DMS53 (cell line): ENCODE measurements around the gene UNC5B.

Experiments
- DNase-seq: peaks from one replicate; lab custom pipeline; 2025; lab: John Stamatoyannopoulos, UW

UNC5B gene

DNA sequence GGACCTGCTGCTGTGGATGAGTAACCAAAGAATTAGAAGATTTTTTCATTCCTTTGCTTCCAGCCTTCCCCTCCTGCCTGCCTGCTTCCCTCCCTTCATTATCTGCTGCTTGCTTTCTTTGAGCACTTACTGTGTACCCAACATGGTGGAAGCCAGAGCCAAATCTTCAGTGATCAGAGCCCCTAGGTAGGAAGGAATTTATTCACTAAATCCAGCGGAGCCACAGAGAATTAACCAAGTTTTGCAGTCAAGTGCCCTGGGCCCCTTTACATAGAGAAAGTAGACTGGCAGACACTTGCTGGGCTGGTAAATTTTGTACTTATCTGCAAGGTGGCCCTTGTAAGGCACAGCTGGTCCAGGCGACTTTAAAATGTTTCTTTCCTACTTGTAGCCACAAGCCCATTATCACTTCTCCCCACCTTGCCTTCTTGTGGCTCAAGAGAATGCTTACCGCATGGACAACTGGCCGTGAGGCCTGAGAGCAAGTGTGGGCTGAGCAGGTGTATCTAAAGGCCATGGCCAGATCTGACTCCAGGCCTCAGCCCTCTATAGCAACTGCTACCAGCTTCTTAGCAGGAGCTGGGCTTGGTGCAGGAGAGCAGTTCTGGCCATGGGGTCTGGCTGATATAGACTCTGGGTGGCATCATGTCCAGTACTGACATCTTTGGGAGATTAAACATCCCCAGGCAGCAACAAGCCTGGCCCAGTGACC lies 11.1 kb downstream of the UNC5B start:
- no peak for DNase-seq

DNA sequence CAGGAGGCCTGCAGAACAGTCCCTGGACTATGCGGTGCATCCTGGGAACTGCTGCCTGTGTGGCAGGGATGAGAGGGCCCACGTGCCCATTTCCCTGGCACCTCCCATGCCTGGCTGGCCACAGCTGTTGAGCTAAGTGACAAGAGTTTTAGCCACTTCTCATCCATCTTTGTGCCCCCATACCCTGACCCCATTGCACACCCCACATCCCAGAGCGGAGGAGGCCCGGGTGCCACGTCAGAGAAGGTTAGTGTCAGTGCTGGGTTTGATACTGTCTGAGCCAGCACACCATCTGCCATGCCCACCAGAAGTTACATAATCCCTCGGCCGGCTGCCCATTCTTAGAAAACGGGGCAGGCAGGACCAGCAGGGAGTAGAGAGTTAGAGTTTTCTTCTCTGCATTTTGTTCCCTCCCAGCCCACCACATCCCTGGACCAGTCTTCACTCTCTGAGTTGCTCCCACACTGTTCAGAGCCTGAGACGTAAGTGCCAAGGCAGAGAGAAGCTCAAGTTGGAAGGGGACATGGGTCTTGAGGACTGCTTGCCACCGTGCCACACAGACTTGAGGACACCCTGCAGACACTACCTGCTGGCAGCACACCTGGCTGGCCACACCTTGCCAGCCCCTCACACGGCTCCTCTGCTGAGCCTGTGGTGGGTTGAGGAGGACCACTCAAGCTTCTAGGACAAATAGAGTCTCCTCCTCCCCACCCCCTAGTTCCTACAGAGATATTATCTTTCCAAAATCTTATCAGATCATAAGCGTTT lies 13.1 kb downstream of the UNC5B start:
- DNase-seq = no peak

DNA sequence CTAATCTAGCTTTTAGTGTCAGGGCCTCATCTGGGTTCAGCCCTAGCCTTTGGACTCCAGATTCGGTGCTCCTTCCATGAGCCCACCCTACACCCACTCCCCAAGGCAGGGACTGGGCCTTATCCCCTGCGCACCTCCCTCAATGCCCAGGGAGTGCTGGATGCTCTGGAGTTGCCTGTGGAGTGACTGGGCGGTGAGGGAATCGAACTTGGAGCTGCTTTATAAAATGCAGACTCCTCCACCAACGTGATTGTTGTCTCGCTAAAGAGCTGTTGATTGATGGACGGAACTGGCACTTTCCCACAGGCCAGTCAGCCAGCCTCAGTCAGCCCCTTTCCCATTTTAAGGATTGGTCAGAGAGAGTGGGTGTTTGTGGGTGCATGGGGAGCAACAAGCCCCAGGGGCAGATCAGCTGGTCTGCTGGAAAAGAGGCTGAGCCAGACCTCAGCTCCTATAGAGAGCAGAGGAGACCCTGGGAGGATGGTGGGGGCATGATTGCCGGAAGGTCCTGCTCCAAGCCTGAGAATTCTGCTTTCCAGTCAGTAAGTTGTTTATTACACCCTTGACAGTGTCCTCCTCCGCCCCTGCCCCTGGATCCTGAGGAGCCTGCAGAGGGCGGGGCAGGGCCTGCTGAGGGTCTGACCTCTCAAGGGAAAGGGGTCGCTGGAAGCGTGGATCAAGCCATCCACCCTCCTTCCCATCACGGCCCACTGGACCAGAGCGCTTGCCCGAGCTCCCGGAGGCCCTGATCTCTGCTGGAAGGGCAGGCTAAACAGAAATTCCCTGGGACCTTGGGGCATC lies 16.7 kb downstream of the UNC5B start:
- no peak for DNase-seq

DNA sequence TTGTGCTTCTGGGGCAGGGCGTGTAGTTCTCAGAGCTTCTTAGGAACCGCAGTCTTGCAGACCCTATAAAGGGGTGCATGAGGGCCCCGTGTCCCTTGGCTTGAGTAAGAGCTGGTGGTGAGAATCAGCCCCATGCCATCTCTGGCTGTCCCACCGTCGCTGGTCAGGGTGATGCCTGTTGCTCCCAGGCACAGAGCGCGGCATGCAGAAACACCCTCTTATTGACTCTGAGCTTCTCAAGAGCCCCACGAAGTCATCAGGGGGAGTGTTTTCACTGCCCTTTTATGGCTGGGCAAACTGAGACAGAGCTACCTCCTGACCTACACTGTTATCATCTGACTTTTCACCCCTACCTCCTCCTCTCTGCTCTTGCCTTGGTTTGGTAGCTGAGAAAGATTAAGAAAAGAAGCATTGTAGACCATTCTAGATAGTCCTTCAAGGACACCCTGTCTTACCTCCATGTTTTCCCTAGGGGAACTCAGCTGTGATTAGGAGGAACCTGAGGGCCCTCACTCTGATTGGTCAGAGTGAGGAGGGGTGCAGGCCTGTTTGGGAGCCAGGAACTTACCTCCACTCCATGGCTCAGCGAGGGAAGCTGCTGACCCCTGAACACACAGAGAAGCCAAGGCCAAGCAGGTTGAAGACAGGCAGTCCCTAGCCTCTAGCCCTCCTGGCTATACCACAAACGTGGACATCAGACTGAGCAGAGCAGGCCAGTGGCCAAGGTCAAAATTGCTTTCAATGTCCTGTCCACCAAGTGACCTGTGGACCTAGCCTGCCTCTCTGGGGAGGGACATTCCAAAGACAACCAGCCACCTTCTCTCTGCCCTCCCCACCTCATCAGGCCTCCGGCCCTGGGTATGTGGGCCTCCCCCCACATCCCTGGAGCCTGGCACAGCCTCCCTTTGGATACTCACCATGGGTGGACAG lies 17.6 kb downstream of the UNC5B start:
- no peak for DNase-seq

DNA sequence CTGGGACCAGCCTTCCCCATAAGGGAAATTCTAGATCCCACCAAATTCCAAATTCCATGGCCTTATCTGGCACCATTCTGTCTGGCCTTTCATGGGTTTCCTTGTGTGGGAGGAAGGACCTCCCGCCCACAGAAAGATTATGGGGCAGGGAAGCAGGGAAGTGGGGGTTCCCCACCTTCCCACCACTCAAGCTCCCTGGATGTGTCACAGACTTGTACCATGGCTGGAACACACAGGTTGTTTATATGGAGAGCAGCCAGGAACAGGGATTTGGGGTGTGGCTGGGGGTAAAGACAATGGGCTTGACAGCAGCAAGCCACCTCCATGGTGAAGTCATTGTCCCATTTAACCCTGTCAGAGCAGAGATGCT lies 18.3 kb downstream of the UNC5B start:
- DNase-seq = no peak

DNA sequence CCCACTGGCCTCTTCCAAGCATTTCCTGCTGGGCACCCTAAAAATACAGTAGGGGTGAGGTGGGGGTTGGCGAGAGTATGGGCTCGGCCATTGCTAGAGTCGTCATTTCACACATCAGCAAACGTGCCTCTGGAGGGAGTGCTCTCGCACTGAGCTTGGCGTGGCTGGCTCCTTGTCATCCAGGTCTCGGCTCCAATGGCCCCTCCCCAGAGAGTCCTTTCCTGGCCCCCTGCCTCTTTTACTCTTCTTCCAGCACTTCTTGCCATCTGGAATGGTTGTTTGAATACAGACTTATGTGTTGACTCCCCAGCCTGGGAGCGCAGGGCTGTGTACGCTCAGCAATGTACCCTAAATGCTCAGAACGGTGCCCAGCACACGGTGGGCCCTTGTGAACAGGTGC lies 18.8 kb downstream of the UNC5B start:
- no peak for DNase-seq

DNA sequence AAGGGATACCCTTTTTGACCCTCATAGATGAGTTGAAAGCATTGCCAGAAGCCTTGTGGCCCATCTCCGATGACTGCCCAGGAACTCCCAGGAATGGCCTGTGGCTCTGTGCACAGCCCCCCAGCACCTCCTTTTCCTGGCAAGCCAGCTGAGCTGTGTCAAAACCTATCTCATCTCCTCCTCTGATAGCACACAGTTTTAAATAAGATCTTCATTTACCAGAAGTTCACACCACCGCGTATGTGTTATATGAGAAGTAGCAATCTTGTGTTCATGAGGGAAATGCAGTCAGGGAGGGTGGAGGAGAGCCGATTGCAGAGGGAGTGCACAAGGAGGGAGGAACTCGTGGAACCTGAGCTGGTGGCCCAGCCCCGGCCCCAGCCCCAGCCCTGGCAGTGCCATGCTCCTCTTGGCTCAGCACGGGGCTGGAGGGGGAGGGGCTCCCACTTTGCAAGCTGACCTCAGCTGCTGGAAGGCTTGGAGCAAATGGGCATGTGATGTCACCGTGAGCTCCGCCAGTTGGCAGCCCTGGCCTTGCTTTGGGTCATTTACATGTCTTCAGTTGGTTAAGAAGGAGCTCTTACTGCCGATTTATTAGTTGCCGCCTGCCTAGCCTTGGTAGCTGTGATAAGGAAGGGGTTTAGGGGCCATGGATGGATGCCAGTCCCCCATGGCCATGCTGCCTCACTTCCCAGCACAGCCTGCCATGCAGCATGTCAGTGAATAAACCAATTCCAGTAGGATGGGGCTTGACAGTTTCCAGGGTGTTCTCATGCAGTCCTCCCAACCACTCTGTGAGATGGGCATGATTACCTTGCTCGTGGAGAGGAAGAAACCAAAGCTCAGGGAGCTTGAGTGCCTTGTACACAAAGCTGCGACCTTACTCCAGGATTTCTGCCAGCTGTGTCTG lies 20.0 kb downstream of the UNC5B start:
- DNase-seq = no peak

DNA sequence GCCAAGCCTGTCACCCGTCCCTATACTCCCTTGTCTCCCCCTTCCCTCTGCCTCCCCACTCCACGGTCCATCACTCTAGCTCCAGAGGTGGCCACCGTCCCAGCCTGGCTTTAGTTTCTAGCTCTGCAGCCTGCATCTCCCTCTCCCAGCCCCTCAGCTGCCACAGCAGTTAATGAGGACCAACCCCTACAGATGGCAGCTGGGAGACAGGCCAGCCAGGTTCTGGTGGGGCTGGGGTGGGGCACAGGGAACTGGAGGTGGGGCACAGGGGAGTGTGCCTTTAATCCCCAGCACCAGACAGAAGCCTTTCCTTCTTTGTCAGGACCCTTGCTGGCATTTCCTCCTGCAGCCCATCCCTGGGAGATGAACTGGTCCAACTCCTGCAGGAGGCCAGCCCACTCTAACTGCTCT lies 21.1 kb downstream of the UNC5B start:
- no peak for DNase-seq

DNA sequence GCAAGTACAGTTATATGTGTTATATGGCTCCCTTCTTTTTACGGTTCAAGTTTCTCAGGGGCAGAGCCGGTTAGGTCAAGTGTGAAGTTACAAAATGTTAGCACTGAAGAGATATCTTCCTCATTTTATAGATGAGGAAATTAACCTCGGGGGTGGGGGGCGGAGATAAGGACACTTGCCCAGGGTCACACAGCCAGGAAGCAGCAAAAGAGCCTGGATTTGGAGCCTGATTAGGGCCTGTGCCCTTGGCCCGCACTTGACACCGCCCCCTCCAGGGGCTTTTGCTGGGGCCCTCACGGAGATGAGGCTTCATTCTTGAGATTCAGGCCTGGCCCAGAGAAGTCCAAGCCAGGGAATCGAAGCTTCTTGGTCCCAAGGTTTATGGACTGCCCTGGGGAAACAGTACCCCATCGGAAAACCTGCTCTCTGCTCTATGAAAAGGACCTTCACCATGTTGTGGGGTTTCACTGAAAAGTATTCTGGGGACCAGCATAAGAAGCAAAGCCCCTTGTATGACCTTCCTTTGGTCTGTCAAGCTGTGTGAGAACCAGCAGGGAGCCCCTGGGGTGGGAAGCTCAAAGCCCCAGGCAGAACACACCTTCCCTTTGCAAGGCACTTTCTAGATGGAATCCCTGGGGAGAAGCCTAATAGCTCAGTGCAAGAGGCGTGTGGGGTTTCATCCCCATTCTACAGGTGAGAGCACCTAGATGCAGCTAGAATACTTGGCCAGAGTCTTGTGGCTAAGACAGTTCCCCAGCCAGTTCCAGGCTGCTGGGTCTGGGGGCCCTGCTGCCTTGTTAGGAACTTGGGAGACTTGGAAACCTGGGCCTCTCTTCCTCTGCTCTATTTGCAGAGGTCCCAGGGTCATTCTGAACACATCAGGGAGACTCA lies 21.9 kb downstream of the UNC5B start:
- DNase-seq = no peak

DNA sequence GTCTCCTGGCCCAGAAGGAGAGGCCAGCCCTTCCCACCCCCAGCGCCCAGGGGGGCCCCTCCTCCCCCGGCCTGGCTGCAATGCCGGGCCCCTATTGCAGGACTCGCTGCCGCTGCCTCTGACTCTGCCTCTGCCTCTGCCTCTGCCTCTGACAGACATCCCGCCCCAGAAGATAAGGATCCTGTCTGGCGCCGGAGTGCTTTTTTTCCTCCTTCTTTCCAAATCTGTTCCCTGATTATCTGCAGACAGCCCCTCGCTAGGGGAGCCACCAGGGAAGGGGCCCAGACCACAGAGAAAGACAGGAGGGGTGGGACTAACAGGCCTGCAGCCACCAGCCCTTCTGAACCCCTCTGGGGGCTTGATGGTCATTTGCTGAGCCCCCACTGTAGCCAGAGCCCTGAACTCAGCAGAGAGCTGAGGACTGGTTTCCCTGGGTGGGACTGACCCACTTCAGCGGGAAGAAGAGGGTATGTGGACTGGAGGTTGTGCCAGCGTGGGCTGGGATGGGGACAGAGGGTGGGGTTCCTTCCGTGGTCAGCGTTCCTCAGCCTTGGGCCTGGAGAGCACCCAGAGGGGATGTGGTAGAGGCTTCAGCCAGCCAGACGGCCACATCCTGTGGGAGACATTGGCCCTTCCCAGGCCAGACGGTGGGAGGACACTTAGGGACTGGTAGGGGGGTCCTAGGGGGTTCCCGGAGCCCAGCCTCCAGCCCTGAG lies 22.8 kb downstream of the UNC5B start:
- DNase-seq = no peak

DNA sequence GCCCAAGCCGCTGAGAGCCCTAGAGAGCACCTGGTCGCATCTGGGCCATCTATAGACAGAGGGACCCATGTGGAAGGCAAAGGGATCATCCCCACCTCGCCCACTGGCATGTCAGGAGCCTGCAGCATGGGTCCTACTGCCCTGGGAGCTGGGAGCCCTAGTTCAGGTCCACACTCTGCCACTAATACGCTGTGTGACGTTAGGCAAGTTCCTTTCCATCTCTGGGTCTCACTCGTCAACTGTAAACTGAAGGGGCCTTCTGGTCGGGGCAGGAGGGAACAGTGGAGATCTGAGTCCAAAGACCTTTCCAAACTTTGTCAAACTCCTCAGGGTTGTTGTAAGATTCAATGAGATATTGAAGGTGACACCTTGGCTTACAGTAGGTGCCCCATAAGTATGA lies 23.4 kb downstream of the UNC5B start:
- DNase-seq = no peak

DNA sequence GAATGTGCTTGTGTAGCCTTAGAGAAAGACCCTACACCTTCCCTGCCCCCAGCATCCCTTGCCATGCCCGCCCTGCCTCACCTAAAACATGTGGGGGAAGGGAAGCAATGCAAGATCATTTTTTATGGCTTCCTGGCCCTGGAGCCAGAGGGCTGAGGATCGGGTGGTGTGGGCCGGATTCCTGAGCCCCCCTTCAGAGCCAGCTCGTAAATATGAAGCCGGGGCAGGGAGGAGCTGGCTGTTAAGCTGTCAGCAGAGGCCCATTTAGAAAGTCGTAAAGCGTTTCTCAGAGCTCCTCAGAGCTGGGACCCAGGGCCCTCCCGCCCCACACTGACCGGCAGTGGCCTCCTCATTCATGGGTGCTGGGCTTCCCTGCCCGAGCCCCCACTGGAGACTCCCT lies 23.9 kb downstream of the UNC5B start:
- no peak for DNase-seq

DNA sequence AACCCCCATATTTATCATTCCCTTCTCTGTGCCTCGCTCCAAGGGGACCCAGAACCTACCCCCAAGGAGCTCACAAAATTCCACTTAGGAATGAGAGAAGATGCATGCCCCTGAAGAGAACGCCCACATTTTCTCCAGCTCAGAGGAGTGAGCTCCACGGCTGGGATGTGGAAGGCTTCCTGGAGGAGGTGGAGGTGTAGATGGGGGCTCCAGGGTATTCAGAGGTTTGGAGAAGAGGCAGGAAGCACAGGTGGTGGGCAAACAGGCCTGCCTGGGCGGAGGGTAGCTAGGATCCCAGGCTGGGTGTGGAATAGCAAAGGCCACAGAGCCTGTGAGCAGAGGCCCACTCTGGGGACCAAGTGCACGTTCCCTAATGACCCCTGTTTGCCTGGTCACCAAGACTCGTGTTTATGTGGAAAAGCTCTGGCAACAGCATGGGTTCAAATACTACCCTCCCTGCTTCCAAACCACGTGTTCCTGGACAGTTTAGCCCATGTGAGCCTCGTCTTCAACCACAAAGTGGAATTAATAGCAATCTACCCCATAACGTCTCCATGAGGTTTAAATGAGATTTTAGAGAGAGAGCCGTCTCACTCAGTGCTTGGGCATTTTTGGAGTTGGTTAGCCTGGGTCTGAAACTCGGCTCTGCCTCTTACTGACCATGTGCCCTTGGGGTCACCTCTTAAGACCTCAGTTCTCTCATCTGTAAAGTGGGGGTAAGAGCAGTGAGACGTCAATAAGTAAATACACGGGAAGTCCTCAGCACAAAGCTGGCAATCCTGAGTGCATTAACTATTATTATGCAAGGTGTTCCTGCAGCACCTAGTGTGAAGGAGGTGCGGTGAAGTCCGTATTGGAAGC lies 24.7 kb downstream of the UNC5B start:
- DNase-seq = no peak

DNA sequence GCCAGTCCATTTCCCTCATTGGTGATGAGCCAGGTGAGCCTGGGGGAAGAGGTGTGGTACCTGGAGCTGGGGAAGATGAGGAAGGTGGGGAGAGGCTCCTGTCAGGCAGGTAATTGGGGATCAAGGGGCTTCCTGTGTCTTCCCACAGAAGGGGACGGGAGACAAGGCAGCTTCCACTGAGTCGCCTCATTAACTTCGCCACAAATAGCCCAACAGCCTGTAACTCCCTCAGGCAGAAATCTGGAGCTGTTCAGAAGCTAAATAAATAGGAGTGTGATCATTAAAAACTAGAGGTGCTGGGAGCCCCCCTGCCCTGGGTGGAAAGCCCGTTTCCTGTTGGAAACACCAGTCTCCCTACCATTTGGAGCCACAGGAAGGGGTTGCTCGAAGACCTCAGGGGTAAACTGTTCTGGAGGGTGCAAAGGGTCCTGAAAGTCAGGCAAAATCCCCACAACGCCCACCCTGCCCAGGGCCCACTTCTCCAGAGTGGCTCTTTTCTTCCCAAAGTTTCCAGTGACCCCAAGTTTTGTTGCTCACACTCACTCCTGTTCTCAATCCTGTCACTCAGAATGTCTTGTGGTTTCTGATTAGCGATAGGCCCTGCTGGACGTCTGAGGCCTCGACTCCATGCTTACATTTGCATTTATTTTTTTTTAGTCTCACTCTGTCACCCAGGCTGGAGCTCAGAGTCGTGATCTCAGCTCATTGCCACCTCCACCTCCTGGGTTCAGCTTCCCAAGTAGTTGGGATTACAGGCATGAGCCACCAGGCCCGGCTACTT lies 25.7 kb downstream of the UNC5B start:
- DNase-seq = no peak

DNA sequence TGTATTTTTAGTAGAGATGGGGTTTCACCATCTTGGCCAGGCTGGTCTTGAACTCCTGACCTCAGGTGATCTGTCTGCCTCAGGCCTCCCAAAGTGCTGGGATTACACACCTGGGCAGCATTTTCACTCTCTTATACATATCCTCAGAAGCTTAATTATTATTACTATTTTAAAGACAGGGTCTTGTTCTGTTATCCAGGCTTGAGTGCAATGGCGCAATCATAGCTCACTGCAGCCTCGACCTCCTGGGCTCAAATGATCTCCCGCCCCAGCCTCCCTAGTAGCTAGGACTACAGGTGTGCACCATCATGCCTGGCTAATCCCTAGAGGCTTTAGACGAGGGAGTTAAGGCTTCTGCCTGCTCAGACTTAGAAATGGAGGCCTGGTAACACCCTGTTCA lies 26.3 kb downstream of the UNC5B start:
- DNase-seq = no peak

DNA sequence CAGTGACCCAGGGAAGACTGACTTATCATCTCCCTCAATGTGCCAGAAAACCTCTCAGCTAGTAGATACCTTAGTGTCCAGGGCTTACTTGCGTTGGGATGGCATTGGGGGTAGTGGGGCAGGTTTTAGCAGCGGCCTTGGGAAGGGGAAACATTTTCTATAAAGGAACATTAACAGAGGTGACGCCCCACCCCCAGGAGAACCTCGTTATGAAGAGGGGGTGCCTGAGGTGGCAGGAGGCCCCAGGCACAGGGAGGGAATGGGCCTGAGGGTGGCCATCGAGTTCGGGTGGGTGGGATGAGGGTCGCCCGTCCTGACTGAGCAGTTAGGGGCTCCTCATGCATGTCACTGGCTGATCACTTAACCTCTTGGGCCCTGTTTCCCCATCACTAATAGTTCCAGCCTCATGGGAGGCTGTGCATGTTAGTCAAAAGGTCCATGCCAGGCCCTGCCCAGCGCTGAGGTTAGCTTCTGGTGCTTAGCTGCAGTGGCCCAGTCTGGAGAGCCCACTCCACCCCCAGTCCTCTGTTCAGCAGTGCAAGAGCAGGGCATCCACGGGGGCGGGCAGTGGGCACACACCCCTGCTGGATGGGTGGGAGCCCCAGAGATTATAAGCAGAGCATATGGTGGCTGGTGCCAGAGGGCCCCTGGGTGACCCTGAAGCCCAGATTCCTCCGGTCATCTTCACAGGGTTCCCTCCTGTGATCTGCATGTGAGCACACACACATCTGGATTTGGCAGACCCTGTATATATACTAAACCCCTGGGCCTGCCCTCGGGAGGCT lies 27.0 kb downstream of the UNC5B start:
- DNase-seq = no peak
